NCI-H510A treated with DMSO at 0.1 percent for 48 hours (cell line): ENCODE results near the gene ADD3.
"Not testable (repeated sequence)": the region's sequence is repeated elsewhere in the genome, so short reads cannot be mapped to it uniquely, and the experiment has no call there.

Experiments
- DNase-seq: peaks from one replicate; lab custom pipeline; 2025; lab: John Stamatoyannopoulos, UW

Gene ADD3

DNA sequence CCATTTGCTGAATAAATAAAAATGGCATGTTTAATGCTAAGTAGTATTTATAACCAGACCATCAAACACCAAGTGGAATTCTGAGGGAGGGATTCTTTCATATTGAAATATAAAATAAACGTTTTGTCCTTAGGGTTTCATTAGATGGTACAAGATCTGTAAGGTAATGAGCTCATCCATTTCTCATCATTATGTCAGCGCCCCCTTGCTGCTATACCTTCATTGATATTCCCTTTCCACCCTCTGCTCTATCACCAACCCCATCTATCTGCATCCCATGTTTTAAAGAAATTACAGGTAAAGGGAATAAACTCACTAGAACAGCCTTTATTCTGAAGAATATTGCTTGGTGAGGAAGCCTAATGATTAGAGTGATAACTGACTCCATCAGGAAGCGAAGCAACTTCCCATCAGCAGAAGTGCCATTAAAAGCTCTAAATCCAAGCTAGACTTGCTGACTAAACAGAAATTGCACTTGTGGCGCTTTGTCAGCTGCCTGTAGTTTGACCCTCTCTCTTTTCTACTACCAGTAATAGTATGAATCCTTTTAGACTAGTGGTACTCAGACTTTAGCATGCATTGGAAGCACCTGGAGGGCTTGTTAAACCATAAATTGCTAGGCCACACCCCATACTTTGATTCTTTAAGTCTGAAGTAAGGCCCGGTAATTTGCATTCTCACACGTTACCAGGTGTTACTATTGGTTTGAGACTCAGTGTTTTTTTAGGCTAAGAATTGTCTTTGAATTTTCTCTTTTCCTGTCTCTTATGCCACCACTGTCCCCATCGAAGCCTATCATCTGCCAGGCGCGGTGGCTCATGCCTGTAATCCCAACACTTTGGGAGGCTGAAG is 27.5 kb downstream of the ADD3 start:
- no peak for DNase-seq

DNA sequence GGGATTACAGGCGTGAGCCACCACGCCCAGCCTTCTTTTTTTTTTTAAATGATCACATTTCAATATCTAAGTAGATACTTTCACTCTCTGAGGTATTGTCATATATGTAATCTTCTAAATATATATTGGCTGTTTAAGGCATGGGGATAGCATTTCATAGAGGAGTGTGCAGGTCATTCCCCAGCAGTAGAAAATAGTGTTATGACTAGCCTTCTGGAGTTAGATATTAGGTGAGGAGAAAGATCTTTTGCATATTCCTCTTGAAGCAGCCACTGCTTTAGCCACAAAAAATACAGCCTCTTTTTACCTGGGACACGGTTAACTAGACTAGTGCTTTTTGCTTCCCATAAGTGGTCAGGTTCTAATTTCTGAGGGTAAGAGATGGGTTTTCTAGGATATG is 28.9 kb downstream of the ADD3 start:
- DNase-seq = no peak

DNA sequence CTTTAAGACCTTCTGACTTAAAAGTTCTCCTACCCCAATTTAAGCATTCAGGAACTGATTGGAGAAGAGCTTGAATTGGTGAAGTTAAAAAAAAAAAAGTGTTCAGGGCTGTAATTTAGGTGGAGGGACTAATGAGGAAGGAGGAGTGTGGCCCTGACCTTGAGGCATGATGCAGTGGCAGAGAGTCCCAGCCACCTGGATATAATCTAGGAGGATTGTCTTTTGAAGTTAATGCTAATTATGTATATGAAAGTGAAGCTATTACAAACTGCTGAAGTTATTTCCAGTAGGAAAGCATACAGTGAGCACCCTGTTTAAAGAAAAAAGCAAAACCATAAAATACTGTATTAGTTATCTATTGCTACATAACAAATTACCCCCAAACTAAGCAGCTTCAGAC is 31.5 kb downstream of the ADD3 start:
- DNase-seq = no peak

DNA sequence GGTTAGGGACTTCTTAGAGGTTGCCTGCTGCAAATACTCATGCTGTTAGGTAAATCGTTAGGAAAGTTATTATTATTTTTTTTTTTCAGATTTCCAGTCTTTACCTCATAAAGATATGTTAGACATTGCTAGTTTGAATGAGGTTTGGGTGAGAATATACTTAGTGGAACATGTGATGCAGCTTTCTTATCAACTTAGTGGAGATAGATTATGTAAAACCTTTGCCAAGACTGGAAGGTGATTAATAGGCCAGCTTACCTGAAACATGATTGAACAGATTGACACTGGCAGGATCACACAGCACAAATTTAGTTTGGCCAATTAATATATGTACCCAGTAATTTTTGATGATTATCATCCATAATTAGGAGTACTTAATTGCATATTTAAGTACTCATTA is 32.3 kb downstream of the ADD3 start:
- DNase-seq = no peak

DNA sequence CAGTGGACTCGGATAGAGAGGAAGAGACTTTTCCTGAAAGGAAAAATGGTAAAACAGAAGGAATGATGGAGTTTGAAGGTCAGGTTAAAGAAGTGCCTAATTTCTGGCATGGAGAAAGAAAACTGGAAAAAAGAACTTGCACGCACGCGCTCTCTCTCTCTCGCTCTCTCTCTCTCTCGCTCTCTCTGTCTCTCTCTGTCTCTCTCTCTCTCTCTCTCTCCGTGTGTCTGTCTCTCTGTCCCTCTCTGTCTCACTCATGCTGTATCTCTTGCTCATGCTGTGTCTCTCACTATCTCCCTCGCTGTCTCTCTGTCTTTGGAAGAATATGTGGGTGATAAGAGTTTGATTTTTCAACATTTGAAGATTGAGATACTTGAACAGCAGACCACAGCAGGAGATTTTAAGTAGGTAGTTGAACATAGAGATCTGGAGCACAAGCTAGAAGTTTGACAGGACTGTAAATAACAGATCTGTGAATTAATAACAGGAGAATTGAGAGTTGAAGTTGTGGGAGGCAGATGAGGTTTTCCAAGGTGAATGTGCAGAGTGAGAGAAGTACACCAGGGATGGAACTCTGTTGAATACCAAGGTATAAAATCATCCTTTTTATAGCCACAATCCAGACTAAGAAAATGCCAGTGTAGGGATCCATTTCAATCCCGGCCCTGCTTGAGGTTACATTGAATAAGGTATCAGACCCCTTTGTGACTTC is 33.1 kb downstream of the ADD3 start:
- no peak for DNase-seq

DNA sequence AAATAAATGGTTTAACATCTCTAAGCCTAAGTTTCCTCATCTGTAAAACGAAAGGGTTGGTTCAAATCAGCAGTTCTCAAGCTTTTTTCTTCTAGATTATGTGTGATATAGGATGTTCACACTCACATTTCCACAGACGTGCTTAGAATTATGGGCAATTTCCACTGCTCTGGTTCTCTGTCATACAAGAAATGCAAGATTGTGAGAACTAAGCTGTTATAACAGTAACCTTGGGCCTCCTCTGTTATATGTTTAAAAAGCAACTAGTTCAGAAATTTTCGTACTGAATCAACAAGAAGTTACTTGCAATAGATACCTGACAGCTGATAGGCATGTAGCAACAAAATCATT is 33.7 kb downstream of the ADD3 start:
- no peak for DNase-seq

DNA sequence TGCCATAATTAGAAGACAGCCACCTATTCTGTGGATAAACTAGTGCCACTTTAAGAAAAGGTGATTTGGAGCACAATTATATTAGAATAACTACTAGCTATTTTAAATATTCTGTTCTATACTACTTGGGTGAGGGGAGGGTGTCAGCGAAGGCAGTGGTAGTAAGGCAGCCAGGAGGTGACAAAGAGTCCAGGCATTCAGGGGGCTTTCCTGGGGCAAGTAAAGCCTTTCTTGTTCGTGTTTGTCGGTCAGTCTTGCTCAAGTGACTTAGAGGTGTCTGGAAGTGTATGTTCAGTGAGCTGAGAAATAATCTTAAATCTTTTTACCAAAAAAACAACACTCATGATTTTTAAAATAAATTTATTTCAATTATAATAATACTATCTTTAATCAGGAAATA is 34.4 kb downstream of the ADD3 start:
- DNase-seq = no peak

DNA sequence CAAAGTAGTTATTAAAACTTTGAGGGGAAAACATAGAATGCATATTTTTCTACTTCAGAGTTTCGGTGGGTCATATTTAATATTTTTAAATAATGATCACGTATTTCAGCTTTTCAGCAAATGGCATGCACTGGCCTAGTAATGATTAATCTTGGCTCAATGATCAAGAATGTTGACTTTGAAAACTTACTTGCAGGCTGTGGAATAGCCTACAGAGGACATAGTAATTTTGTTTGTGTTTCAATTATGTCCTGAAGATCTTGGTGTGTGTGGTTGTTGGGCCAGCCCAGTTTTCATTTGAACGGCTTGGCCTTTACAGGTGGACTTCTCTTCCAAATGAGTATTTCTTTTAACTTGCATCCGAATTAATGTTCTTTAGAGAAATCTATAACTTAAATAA is 35.1 kb downstream of the ADD3 start:
- no peak for DNase-seq

DNA sequence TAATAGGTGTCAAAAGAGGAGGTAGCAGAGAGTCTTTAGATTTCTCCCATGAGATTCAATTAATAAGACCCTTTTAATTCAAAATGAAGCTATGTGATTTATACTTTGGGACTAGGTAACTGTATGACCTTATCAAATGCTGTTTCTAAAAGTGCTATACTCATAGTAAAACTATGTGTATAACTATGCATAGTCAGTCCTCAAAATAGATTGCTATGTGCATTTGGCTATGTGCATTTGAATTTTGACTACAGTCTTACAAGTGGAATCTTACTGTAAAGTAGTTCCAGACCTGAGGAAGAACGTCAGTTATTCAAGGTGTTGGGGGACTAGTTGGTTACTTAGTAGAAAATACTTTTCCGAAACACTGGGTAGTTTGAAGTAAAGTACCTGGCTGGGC is 36.9 kb downstream of the ADD3 start:
- DNase-seq = no peak

DNA sequence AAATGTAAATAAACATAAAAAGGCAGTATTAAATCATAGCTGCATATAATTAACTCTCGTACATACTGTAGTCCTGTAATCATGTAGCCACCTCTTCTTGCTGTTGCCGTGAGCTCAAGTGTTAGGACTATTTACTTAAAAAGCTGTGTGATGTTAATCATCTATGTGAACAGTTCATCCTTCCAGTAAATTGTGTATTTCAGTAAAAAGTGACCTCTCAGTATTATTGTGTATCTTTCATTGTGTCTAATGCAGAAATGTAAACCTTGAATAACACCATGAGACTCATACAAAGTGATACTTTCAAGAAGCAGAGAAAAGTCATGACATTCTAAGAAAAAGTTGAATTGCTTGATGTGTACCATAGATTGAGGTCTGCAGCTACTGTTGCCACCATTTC is 38.0 kb downstream of the ADD3 start:
- DNase-seq = peak; percentile 5

DNA sequence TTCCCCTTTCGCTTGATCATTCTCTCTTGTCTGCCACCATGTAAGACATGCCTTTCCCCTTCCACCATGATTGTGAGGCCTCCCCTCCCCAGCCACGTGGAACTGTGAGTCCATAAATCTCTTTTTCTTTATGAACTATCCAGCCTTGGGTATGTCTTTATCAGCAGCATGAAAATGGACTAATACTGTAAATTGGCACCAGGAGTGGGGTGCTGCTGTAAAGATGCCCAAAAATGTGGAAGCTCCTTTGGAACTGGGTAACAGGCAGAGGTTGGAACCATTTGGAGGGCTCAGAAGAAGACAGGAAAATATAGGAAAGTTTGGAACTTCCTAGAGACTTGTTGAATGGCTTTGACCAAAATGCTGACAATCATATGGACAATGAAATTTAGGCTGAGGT is 40.4 kb downstream of the ADD3 start:
- DNase-seq = not testable (repeated sequence)

DNA sequence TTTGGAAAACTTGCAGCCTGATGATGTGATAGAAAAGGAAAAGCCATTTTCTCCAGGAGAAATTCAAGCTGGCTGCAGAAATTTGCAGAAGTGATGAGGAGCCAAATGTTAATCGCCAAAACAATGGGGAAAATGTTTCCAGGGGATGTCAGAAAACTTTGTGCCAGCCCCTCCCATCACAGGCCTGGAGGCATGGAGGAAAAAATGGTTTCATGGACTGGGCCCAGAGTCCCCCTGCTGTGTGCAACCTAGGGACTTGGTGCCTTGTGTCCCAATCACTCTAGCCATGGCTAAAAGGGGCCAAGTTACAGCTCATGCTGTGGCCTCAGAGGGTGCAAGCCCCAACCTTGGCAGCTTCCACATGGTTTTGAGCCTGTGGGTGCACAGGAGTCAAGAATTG is 41.0 kb downstream of the ADD3 start:
- no peak for DNase-seq

DNA sequence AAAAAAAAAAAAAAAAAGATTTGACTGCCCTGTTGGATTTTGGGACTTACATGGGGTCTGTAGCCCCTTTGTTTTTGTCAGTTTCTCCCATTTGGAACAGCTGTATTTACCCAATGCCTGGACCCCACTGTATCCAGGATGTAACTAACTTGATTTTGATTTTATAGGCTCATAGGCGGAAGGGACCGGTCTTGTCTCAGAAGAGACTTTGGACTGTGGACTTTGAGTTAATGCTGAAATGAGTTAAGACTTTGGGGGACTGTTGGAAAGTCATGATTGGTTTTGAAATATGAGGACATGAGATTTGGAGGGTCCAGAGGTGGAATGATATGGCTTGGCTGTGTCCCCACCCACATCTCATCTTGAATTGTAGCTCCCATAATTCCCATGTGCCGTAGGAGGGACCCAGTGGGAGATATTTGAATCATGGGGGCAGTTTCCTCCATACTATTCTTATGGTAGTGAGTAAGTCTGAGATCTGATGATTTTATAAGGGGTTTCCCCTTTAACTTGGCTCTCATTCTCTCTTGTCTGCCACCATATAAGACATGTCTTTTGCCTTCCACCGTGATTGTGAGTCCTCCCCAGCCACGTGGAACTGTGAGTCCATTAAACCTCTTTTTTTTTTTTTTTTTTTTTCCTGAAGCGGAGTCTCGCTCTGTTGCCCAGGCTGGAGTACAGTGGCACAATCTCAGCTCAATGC is 42.3 kb downstream of the ADD3 start:
- not testable (repeated sequence) for DNase-seq

DNA sequence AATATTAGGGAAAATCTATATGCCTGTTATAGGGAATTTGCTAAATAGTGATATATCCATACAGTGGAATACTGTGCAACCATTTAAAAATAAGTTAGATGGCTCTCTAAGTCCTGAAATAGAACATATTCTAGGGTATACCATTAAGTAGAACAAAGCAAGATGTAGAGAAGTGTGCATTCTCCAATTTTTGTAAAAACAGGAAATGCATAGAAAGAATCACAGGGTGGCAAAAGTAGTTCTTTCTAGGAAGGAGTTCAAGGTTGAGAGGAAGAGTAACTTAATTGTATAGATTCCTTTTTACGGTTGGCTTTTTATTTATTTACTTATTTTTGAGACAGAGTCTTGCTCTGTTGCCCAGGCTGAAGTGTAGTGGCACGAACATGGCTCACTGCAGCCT is 43.7 kb downstream of the ADD3 start:
- no peak for DNase-seq

DNA sequence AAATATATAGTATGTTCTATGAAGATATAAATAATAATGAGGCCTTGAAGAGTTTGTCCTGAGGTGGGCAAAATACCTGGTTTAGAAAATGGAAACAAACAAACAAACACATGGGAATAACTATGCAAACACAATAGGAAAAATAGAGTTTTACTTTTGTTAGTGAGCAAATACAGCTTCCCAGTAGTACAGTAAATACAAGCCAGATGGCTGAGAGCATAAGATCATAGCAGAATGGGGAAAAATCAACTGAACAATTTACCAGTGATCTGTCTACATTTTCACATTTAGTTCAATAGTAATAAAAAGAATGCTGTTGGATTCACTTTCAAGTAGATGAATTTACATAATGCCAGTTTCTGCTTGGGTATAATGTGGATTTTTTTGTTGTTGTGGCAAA is 45.1 kb downstream of the ADD3 start:
- no peak for DNase-seq

DNA sequence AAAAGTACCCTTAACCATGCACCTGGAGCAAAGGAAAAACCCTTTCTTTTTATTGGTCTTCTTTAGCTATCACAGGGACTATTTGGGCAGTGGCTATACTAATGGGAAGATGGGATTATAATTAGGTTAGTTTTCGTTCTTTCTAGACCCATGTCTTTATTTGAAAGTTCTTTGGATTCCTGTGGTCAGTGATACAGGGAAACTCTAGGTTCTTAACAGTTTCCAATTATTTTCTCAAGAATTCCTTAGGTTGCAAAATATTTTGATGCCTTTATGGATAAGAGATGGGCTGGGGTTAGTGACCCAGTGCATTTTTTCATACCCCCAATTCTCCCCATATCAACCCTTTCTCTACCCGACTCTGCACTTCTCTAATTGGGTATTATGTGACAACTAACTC is 49.0 kb downstream of the ADD3 start:
- DNase-seq = no peak

DNA sequence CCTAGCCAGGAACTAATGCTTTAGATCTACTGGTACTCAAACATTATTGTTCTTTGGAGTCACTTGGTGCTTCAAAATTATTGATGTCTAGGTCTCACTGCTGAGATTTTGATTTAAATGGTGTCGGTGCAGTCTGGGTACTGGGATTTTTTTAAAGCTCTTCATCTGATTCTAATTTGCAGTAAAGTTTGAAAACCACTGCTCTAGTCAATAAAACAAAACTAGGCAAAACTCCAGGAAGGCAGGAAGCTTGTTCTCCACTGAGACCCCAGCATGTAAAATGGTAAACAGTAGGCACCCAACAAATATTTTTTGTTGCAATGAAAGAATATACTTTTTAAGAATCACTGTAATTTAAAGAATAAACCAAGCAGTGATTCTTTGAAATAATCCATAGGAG is 49.7 kb downstream of the ADD3 start:
- DNase-seq = no peak

DNA sequence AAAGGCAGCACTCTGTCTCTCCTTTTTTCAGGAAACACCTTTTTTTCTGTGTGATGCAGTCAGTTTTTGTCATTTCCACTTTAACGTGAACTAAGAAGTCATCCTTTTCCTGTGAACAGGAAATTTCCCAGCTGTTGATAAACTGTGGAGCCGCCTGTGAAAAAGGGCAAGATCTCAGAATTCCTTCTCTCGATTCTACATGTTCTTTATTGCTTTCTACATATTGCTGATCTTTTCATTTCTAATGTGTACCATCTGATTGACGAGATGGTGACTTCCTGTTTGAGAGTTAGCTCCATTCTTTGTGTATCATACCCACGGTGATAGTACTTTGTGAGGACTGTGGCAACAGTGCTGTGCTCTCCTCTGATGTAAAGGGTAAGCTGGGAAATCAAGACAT is 50.4 kb downstream of the ADD3 start:
- DNase-seq = no peak

DNA sequence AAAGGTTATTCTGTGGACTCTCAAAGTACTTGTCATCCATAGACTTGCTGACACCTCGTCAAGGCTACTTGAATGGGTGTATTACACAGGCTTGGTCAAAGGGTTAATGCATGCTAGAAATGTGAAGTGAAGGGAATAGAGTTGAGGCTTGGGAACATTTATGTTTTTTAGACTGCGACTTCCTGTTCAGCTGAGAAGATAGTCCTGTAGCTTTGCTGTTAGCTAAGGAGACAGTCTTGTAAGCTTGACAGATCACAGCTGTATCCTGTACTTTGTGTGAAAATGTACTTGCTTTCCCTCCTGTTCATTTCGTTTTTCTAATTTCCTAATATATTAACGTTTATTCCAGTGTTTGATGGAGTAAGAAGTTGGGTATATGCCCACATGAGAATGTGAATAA is 52.1 kb downstream of the ADD3 start:
- no peak for DNase-seq

DNA sequence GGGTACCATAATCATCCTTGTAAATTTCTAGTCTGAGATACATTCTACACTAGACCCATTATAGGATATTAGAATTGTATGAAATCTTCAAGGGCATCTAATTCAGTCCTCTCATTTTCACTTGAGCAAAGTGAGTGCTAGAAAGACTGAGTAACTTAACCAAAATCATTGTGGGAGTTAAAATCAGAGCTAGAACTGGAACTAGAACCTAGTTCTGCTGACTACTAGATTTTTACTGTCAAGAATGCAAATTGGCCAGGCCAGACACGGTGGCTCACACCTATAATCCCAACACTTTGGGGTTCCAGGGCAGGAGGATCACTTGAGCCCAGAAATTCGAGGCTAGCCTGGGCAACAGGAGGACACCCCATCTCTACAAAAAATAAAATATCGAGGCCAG is 53.9 kb downstream of the ADD3 start:
- DNase-seq = no peak

DNA sequence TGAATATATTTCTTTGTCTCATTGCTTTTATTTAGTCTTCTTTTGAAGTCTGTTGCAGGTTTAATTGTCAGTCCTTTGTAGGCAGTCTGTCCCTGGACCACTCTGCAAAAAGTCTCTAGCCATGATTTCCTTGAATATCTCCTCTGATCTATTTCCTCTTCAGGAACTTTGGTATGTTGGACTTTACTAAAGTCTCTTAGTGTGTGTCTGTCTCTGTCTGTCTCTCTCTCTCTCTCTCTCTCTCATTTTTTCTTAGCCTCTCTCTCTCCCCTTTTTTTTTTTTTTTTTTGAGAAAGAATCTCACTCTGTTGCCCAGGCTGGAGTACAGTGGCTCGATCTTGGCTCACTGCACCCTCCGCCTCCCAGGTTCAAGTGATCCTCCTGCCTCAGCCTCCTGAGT is 57.5 kb downstream of the ADD3 start:
- DNase-seq = no peak

DNA sequence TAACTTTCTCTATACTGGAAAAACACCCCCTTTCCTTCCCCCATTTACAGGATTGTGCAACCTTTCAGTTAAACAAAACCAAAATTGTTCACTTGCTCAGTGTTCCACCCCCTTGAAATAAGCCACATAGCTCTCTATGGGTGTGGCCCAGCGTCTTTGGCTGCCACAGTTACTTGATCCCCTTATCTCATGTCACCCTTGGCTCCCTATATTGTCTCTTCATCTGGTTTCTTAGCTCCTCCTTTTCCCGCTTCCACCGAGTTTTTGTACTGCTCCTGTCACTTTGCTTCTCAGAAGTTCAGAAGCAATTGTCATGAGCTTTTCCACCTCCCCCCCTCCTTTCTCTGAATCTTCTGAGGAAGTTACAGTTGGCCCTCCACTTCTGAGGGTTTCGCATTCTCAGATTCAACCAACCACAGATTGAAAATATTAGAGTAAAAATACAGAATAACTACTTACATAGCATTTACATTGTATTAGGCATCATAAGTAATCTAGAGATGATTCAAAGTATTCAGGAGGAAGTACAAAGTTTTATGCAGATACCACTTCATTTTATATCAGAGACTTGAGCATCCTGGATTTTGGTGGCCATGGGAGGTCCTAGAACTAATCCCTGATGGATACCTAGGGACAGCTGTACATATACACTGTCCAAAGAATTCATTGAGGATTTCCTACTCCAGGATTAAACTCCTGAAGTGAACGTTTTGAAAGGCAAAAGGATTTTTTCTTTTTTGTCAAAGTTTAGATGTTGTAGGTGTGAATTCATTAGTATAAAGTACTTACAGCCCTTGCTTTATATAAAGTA is 60.4 kb downstream of the ADD3 start:
- no peak for DNase-seq
